Measurements from ENCODE around the gene LCTL. TPM values are rescaled to one million over a fixed set of nuclear protein-coding genes. Genes with fewer than 3 reads are reported as not detected.
"Not testable (repeated sequence)": the region's sequence is repeated elsewhere in the genome, so short reads cannot be mapped to it uniquely, and the experiment has no call there.

The LCTL gene
- total RNA-seq, 1 donor from 2014 or later: 19.6 TPM

GRCh38 chr15:66594344-66594743 is 28.5 kb upstream of the LCTL start:
- ATAC-seq (no peak), DNase-seq (ENCODE audit: low spot score) (no peak)
- intact Hi-C loops (cut with DNase I): no loop called here

- intact Hi-C loops (cut with DNase I): no loop called here
- DNase-seq (ENCODE audit: low spot score) (no peak), ATAC-seq (no peak)
Measured at GRCh38 chr15:66593219-66593780, 27.5 kb upstream of the LCTL start.

- intact Hi-C loops (cut with DNase I): no loop called here
- ATAC-seq: no peak
- no peak for DNase-seq (ENCODE audit: low spot score)
Measured at GRCh38 chr15:66592505-66593218, 26.9 kb upstream of the LCTL start.

- no peak for DNase-seq (ENCODE audit: low spot score)
- intact Hi-C loops (cut with DNase I): no loop called here
- ATAC-seq: no peak
Measured at GRCh38 chr15:66591322-66591862, 25.6 kb upstream of the LCTL start.

- intact Hi-C loops (cut with DNase I): no loop called here
- no peak for ATAC-seq
Measured at GRCh38 chr15:66590435-66590834, 24.6 kb upstream of the LCTL start.

GRCh38 chr15:66589429-66589828 is 23.6 kb upstream of the LCTL start:
- ATAC-seq; intact Hi-C loops (cut with DNase I); DNase-seq (ENCODE audit: low spot score): not testable (repeated sequence)

More at GRCh38 chr15:66590435-66590834, 24.6 kb upstream of the LCTL start:
- no peak for DNase-seq (ENCODE audit: low spot score)

- no peak for ATAC-seq
- DNase-seq (ENCODE audit: low spot score): no peak
- intact Hi-C loops (cut with DNase I): no loop called here
Measured at GRCh38 chr15:66588971-66589370, 23.2 kb upstream of the LCTL start.

GRCh38 chr15:66588537-66588936 is 22.7 kb upstream of the LCTL start:
- ATAC-seq (no peak), DNase-seq (ENCODE audit: low spot score) (no peak)
- intact Hi-C loops (cut with DNase I): no loop called here

GRCh38 chr15:66587749-66588148 is 22.0 kb upstream of the LCTL start:
- no peak for ATAC-seq

GRCh38 chr15:66587020-66587419 is 21.2 kb upstream of the LCTL start:
- ATAC-seq (no peak), DNase-seq (ENCODE audit: low spot score) (no peak)
- intact Hi-C loops (cut with DNase I): no loop called here

More at GRCh38 chr15:66587749-66588148, 22.0 kb upstream of the LCTL start:
- no peak for DNase-seq (ENCODE audit: low spot score)
- intact Hi-C loops (cut with DNase I): no loop called here

- ATAC-seq: no peak
- intact Hi-C loops (cut with DNase I): no loop called here
- DNase-seq (ENCODE audit: low spot score): no peak
Measured at GRCh38 chr15:66586155-66586976, 20.6 kb upstream of the LCTL start.

GRCh38 chr15:66581972-66582537 is 16.3 kb upstream of the LCTL start:
- no peak for ATAC-seq
- intact Hi-C loops (cut with DNase I): no loop called here
- no peak for DNase-seq (ENCODE audit: low spot score)

GRCh38 chr15:66580643-66581042 is 14.8 kb upstream of the LCTL start:
- ATAC-seq (peak; percentile 74), DNase-seq (ENCODE audit: low spot score) (no peak)
- intact Hi-C loops (cut with DNase I): no loop called here

- ATAC-seq (no peak), DNase-seq (ENCODE audit: low spot score) (no peak)
- intact Hi-C loops (cut with DNase I): no loop called here
Measured at GRCh38 chr15:66578286-66578875, 12.6 kb upstream of the LCTL start.

GRCh38 chr15:66574596-66574950 is 8.8 kb upstream of the LCTL start:
- intact Hi-C loops (cut with DNase I): no loop called here
- peak; percentile 24 for ATAC-seq

GRCh38 chr15:66573719-66574595 is 8.2 kb upstream of the LCTL start:
- DNase-seq (ENCODE audit: low spot score): no peak
- peak; percentile 49 for ATAC-seq
- intact Hi-C loops (cut with DNase I): no loop called here

More at GRCh38 chr15:66574596-66574950, 8.8 kb upstream of the LCTL start:
- no peak for DNase-seq (ENCODE audit: low spot score)

- no peak for ATAC-seq
Measured at GRCh38 chr15:66573348-66573718, 7.5 kb upstream of the LCTL start.

GRCh38 chr15:66572146-66572545 is 6.3 kb upstream of the LCTL start:
- ATAC-seq (no peak), DNase-seq (ENCODE audit: low spot score) (peak; percentile 32)
- intact Hi-C loops (cut with DNase I): no loop called here

More at GRCh38 chr15:66573348-66573718, 7.5 kb upstream of the LCTL start:
- intact Hi-C loops (cut with DNase I): no loop called here
- peak; percentile 37 for DNase-seq (ENCODE audit: low spot score)

Measured in sciatic nerve (tissue), 2 donors.